KMS-11 (cell line): Measurements from ENCODE around the gene C10orf95.

ENCODE experiments used
- H2AFZ ChIP-seq: fragments of 200-600 bp; sonication (generic); 2 replicates; pipeline ENCODE4 v1.6.1; 2016; ENCODE audit warnings: antibody characterized with exemption, mixed run types, low read depth
- H3K27ac ChIP-seq: fragments of 200-600 bp; sonication (generic); 2 replicates; pipeline ENCODE4 v1.6.1; 2016; ENCODE audit warnings: mild to moderate bottlenecking, mixed run types
- H3K27me3 ChIP-seq: fragments of 200-600 bp; sonication (generic); 2 replicates; pipeline ENCODE4 v1.6.1; 2017; ENCODE audit warnings: mild to moderate bottlenecking, low read depth, mixed run types, moderate library complexity; ENCODE audit not compliant: insufficient read depth
- H3K36me3 ChIP-seq: fragments of 200-600 bp; sonication (generic); 2 replicates; pipeline ENCODE4 v1.6.1; 2017; ENCODE audit warnings: mild to moderate bottlenecking, mixed run types; ENCODE audit not compliant: insufficient read depth
- H3K4me1 ChIP-seq: fragments of 200-600 bp; sonication (generic); 2 replicates; pipeline ENCODE4 v1.6.1; 2016; ENCODE audit warnings: mild to moderate bottlenecking, low read depth, mixed run types; ENCODE audit not compliant: poor library complexity, severe bottlenecking
- H3K4me2 ChIP-seq: fragments of 200-600 bp; sonication (generic); 2 replicates; pipeline ENCODE4 v1.7.0; 2016; ENCODE audit warnings: mild to moderate bottlenecking, mixed run types
- H3K4me3 ChIP-seq: fragments of 200-600 bp; sonication (generic); IDR thresholded peaks from 2 replicates; pipeline ENCODE4 v1.6.1; 2017; ENCODE audit warnings: low read depth, low read length, mixed read lengths; ENCODE audit not compliant: insufficient read depth
- H3K79me2 ChIP-seq: fragments of 200-600 bp; sonication (generic); 2 replicates; pipeline ENCODE4 v1.6.1; 2016; ENCODE audit warnings: low read depth, mixed run types; ENCODE audit not compliant: insufficient read depth
- H3K9ac ChIP-seq: fragments of 200-600 bp; sonication (generic); 2 replicates; pipeline ENCODE4 v1.6.1; 2016; ENCODE audit warnings: mild to moderate bottlenecking, mixed run types
- H4K20me1 ChIP-seq: fragments of 200-600 bp; sonication (generic); 2 replicates; pipeline ENCODE4 v1.6.1; 2016; ENCODE audit warnings: mild to moderate bottlenecking, mixed run types; ENCODE audit not compliant: insufficient read depth
- CTCF ChIP-seq: fragments of 200-600 bp; sonication (generic); conservative IDR thresholded peaks from 2 replicates; pipeline ENCODE4 v1.6.1; 2017; ENCODE audit warnings: low read depth, mild to moderate bottlenecking, antibody characterized with exemption, low read length, moderate library complexity, mixed read lengths

C10orf95 gene

GRCh38 chr10:102475451-102476040, 24.2 kb upstream of the C10orf95 start:
- Histone ChIP-seq H3K79me2 (no peaks in the 10 kb centered on the region), H3K4me3 (no peak overlapping the region), H2AFZ (no peak overlapping the region), H3K4me2 (no peak overlapping the region), H3K9ac (no peak overlapping the region), H3K36me3 (no peaks in the 10 kb centered on the region), H4K20me1 (no peaks in the 10 kb centered on the region), H3K27ac (no peak overlapping the region), H3K4me1 (peaks cover 21% of the 10 kb centered on the region), H3K27me3 (no peaks in the 10 kb centered on the region)
- no peak for TF ChIP-seq CTCF

- no peaks in the 10 kb centered on the region for H3K79me2 ChIP-seq
- no peaks in the 10 kb centered on the region for H3K36me3 ChIP-seq
- TF ChIP-seq CTCF = no peak
- H2AFZ ChIP-seq = no peak overlapping the region
- H3K4me2 ChIP-seq = no peak overlapping the region
- H3K9ac ChIP-seq = no peak overlapping the region
- no peak overlapping the region for H3K27ac ChIP-seq
- peaks cover 16% of the 10 kb centered on the region for H3K4me1 ChIP-seq
- H3K27me3 ChIP-seq = no peaks in the 10 kb centered on the region
- no peak overlapping the region for H3K4me3 ChIP-seq
- H4K20me1 ChIP-seq = no peaks in the 10 kb centered on the region
Observed at GRCh38 chr10:102473445-102474331, 22.3 kb upstream of the C10orf95 start.

- Histone ChIP-seq H2AFZ (no peak overlapping the region), H3K4me1 (no peaks in the 10 kb centered on the region), H3K4me2 (no peak overlapping the region), H3K4me3 (no peak overlapping the region), H3K36me3 (no peaks in the 10 kb centered on the region), H3K9ac (no peak overlapping the region), H4K20me1 (no peaks in the 10 kb centered on the region), H3K79me2 (no peaks in the 10 kb centered on the region), H3K27ac (no peak overlapping the region), H3K27me3 (no peaks in the 10 kb centered on the region)
- no peak for TF ChIP-seq CTCF
Observed at GRCh38 chr10:102470579-102471546, 19.5 kb upstream of the C10orf95 start.

- H3K79me2 ChIP-seq = no peaks in the 10 kb centered on the region
- TF ChIP-seq CTCF = no peak
- no peaks in the 10 kb centered on the region for H4K20me1 ChIP-seq
- H3K4me2 ChIP-seq = no peak overlapping the region
- no peak overlapping the region for H3K9ac ChIP-seq
- H3K36me3 ChIP-seq = no peaks in the 10 kb centered on the region
- H3K4me1 ChIP-seq = no peaks in the 10 kb centered on the region
- no peaks in the 10 kb centered on the region for H3K27me3 ChIP-seq
- no peak overlapping the region for H3K27ac ChIP-seq
- no peak overlapping the region for H3K4me3 ChIP-seq
- H2AFZ ChIP-seq = no peak overlapping the region
Observed at GRCh38 chr10:102468683-102469082, 17.3 kb upstream of the C10orf95 start.
